Erythroblast (primary cell): ENCODE data around the gene IL17B.

Experiments
- GATA1 ChIP-seq: IDR thresholded peaks from 2 replicates; pipeline ENCODE4 v1.6.1; 2011; ENCODE audit warnings: low read depth, mild to moderate bottlenecking, control low read depth, low read length, moderate library complexity
- POLR2A ChIP-seq: IDR thresholded peaks from 2 replicates; pipeline ENCODE4 v1.6.1; 2011; ENCODE audit warnings: mild to moderate bottlenecking, low read length

GRCh38 chr5:149360272-149360671 is 18.8 kb downstream of the IL17B start:
- TF ChIP-seq POLR2A (no peak), GATA1 (no peak)
